Stimulated activated naive CD8-positive, alpha-beta T cell treated with anti-CD3 and anti-CD28 coated beads, Interleukin-15, Interleukin-2, amounts not matched to agents 100 ng/mL and 50 ng/mL, for 24 hours (primary cell): ENCODE results near the gene HES2.

Experiments
- H3K27ac Mint-ChIP-seq: one replicate; pipeline ENCODE4 v1.8.0; 2021; ENCODE audit warnings: mild to moderate bottlenecking, mixed read lengths
- H3K27me3 Mint-ChIP-seq: one replicate; pipeline ENCODE4 v1.8.0; 2021; ENCODE audit warnings: mixed read lengths
- H3K36me3 Mint-ChIP-seq: one replicate; pipeline ENCODE4 v1.8.0; 2021; ENCODE audit warnings: low read depth, mixed read lengths
- H3K4me1 Mint-ChIP-seq: one replicate; pipeline ENCODE4 v1.8.0; 2021; ENCODE audit warnings: low read depth, mixed read lengths
- H3K4me3 Mint-ChIP-seq: one replicate; pipeline ENCODE4 v1.8.0; 2021; ENCODE audit warnings: mild to moderate bottlenecking, mixed read lengths
- H3K9me3 Mint-ChIP-seq: one replicate; pipeline ENCODE4 v1.8.0; 2021; ENCODE audit warnings: mixed read lengths

The HES2 gene

DNA sequence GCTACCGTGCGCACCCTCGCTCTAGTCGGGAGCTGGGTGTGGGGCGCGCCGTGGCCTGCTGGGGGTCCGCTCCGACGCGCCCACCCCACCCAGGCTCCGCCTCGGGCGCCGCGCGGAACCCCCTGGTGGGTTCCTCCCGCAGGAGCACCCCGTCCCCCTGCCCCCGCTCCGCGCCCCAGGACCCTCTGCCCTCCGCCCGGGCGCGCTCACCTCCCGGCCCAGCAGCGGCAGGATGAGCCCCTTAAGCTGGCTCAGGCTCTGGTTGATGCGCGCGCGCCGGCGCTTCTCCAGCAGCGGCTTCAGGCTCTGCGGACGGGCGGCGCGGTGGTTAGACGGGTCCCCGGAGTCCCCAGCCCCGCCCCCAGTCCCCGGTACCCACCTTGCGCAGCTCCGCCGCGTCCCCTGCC lies 319 bp downstream of the HES2 start:
- H3K27me3 Mint-ChIP-seq, result peaks cover 64% of the 10 kb centered on the region
- no peaks in the 10 kb centered on the region for H3K9me3 Mint-ChIP-seq
- no peaks in the 10 kb centered on the region for H3K36me3 Mint-ChIP-seq
- no peak overlapping the region for H3K27ac Mint-ChIP-seq
- H3K4me1 Mint-ChIP-seq, result peaks cover 22% of the 10 kb centered on the region
- no peak overlapping the region for H3K4me3 Mint-ChIP-seq

DNA sequence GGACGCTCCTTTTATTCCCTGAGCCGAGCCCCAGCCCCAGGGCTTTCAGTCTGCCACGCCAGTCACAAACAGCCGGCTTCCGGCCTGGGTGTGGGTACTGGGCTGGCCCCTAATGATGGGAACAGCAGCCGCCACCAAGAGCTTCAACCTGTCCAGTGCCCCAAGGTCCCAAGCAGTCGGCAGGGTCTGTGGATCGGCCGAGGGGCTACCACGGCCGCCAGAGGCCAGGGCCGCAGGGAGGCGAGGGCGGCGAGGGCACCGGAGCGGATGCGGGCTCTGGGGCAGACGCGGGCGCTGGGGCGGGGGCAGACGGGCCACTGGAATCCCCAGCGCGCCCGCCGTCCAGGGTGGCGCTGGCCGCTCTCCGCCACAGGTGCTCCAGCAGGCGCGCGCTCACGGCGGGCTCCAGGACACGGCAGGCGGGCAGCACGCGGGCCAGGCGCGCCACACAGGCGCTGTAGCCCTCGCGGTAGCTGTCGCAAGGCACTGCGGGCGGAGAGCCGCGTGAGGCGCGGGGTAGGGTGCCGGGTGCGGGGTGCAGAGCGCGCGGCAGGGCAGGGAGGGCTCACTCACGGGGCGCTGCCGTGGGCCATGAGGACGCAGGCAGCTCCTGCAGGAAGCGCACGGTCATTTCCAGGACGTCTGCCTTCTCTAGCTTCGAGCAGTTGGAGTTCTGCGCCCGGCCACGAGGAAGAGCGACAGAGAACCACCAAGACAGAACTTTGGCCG lies 887 bp downstream of the HES2 start:
- Mint-ChIP-seq H3K9me3 (no peaks in the 10 kb centered on the region), H3K27ac (no peak overlapping the region), H3K4me3 (no peak overlapping the region), H3K27me3 (peaks cover 62% of the 10 kb centered on the region), H3K36me3 (no peaks in the 10 kb centered on the region), H3K4me1 (peaks cover 17% of the 10 kb centered on the region)

GRCh38 chr1:6417961-6418667 lies 1.6 kb downstream of the HES2 start:
- Mint-ChIP-seq H3K4me3 (no peak overlapping the region), H3K36me3 (no peaks in the 10 kb centered on the region), H3K9me3 (no peaks in the 10 kb centered on the region), H3K4me1 (peaks cover 12% of the 10 kb centered on the region), H3K27ac (no peak overlapping the region), H3K27me3 (peaks cover 62% of the 10 kb centered on the region)

GRCh38 chr1:6416906-6417305 lies 2.8 kb downstream of the HES2 start:
- H3K4me3 Mint-ChIP-seq, result no peak overlapping the region
- peaks cover 61% of the 10 kb centered on the region for H3K27me3 Mint-ChIP-seq
- H3K9me3 Mint-ChIP-seq, result no peaks in the 10 kb centered on the region
- peaks cover 12% of the 10 kb centered on the region for H3K4me1 Mint-ChIP-seq
- H3K36me3 Mint-ChIP-seq, result no peaks in the 10 kb centered on the region
- no peak overlapping the region for H3K27ac Mint-ChIP-seq

DNA sequence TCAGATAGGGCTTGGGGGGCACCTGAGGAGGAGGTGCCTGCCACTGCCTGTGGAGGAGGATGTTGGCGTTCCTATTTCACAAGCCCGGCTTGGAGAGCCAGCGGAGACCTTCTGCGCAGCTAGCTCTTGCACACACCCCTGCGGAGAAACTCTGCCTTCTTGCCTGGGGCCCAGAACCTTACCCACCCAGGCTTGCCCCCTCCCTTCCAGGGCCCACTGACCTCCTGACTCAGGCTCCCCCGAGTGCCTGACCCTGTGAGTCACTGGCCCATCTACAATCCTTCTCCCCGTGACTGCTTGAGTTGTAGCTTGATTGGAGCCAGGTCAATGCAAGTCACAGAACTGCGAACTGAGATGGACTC lies 3.4 kb downstream of the HES2 start:
- Mint-ChIP-seq H3K27ac (no peak overlapping the region), H3K4me3 (no peak overlapping the region), H3K27me3 (peaks cover 57% of the 10 kb centered on the region), H3K4me1 (peaks cover 12% of the 10 kb centered on the region), H3K36me3 (no peaks in the 10 kb centered on the region), H3K9me3 (no peaks in the 10 kb centered on the region)

DNA sequence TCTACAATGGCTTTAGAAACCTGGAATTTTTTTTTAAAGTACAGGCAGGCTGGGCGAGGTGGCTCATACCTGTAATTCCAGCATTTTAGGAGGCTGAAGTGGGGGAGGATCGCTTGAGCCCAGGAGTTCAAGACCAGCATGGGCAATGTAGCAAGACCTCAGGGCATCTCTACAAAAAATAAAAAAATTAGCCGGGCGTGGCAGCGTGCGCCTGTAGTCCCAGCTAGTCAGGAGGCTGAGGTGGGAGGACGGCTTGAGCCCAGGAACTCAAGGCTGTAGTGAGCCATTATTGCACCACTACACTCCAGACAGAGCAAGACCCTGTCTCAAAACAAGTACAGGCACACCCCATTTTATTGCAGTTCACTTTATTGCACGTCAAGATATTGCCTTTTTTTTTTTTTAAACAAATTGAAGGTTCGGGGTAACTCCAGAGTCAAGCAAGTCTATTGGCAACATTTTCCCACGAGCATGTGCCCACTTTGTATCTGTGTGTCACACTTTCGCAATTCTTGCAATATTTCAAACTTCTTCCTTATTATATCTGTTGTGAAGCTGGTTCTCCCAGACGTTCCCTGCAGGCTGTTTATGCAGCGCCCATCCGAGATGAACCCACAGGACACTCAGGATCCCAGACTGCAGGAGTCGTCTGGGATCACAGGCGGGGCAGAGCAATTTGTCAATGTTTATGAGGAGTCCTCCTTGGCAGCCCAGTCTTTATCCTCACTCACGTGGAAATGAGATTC lies 4.7 kb downstream of the HES2 start:
- no peak overlapping the region for H3K27ac Mint-ChIP-seq
- peaks cover 53% of the 10 kb centered on the region for H3K27me3 Mint-ChIP-seq
- H3K4me1 Mint-ChIP-seq, result peaks cover 9% of the 10 kb centered on the region
- H3K9me3 Mint-ChIP-seq, result no peaks in the 10 kb centered on the region
- no peaks in the 10 kb centered on the region for H3K36me3 Mint-ChIP-seq
- H3K4me3 Mint-ChIP-seq, result no peak overlapping the region

GRCh38 chr1:6414443-6414844 lies 5.3 kb downstream of the HES2 start:
- Mint-ChIP-seq H3K9me3 (no peaks in the 10 kb centered on the region), H3K27ac (no peak overlapping the region), H3K36me3 (no peaks in the 10 kb centered on the region), H3K4me1 (peaks cover 9% of the 10 kb centered on the region), H3K27me3 (peaks cover 53% of the 10 kb centered on the region), H3K4me3 (no peak overlapping the region)

DNA sequence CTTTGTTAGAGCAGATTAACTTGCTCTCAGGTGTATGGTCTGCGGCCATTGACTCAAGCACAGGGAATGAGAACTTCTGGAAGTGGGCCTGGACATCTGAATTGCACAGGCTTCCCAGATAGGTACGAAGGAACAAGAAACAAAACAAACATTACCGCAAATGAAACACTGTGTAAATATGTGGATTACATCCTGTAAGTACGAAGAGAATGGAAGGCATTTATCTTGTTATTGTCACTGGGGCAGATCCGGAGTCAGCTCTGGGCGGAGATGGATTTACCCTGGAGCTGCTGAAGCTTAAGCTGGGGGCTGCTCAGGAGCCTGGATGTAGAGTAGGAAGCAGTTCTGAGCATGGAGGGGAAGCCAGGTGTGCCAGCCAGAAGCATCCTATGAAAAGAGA lies 6.8 kb downstream of the HES2 start:
- Mint-ChIP-seq H3K27ac (no peak overlapping the region), H3K4me1 (peaks cover 6% of the 10 kb centered on the region), H3K27me3 (peaks cover 49% of the 10 kb centered on the region), H3K4me3 (no peak overlapping the region), H3K36me3 (no peaks in the 10 kb centered on the region), H3K9me3 (no peaks in the 10 kb centered on the region)

- peaks cover 6% of the 10 kb centered on the region for H3K4me1 Mint-ChIP-seq
- no peak overlapping the region for H3K4me3 Mint-ChIP-seq
- H3K27ac Mint-ChIP-seq, result no peak overlapping the region
- H3K9me3 Mint-ChIP-seq, result no peaks in the 10 kb centered on the region
- H3K27me3 Mint-ChIP-seq, result peaks cover 24% of the 10 kb centered on the region
- no peaks in the 10 kb centered on the region for H3K36me3 Mint-ChIP-seq
Measured at GRCh38 chr1:6410248-6410893, 9.3 kb downstream of the HES2 start.

DNA sequence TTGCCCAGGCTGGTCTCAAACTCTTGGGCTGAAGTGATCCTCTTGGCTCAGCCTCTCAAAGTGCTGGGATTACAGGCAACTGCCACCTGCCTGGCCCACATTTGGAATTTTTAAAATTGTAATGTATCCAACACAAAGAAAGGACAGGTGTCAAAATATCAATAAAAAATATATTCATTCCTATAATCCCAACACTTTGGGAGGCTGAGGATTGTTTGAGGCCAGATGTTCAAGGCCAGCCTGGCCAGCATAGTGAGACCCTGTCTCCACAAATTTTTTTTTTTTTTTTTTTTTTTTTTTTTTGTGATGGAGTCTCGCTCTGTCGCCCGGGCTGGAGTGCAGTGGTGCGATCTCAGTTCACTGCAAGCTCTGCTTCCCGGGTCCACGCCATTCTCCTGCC lies 10.0 kb downstream of the HES2 start:
- Mint-ChIP-seq H3K27me3 (peaks cover 24% of the 10 kb centered on the region), H3K27ac (no peak overlapping the region), H3K4me3 (no peak overlapping the region), H3K9me3 (no peaks in the 10 kb centered on the region), H3K4me1 (peaks cover 5% of the 10 kb centered on the region), H3K36me3 (no peaks in the 10 kb centered on the region)

DNA sequence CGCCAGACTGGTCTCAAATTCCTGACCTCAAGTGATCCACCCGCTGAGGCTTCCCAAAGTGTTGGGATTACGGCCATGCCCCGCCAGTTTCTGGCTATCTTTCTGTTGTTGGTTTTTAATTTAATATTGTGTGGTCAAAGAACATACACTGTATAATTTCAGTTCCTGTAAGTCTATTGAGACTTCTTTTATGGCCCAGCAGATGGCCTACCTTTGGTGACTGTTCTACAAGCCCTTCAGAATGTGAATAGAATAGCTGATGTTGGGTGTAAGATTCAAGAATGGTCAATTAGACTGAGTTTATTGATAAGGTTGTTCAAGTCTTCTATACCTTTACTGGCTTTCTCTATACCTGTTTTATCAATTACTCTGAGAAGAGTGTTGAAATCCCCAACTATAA lies 10.7 kb downstream of the HES2 start:
- no peaks in the 10 kb centered on the region for H3K36me3 Mint-ChIP-seq

GRCh38 chr1:6408023-6408422 lies 11.7 kb downstream of the HES2 start:
- Mint-ChIP-seq H3K36me3 (no peaks in the 10 kb centered on the region), H3K27ac (no peak overlapping the region), H3K4me3 (no peak overlapping the region), H3K4me1 (peaks cover 3% of the 10 kb centered on the region), H3K9me3 (no peaks in the 10 kb centered on the region), H3K27me3 (peaks cover 17% of the 10 kb centered on the region)

More for the DNA sequence above, 10.7 kb downstream of the HES2 start:
- Mint-ChIP-seq H3K9me3 (no peaks in the 10 kb centered on the region), H3K27ac (no peak overlapping the region), H3K4me3 (no peak overlapping the region), H3K27me3 (peaks cover 18% of the 10 kb centered on the region), H3K4me1 (peaks cover 3% of the 10 kb centered on the region)

DNA sequence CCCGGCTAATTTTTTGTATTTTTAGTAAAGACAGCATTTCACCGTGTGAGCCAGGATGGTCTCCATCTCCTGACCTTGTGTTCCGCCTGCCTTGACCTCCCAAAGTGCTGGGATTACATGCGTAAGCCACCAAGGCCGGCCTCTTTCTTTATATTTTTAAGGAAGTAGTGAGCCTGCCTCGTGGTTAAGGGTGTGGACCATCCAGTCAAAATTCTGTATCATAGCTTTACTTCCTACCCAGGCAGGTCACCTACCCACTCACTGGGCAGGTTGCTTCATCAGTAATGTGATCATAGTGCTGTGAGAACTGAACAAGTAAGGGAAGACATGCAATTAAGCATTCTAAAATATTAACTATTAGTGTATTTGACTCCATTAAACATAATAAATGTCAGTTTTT lies 18.0 kb downstream of the HES2 start:
- Mint-ChIP-seq H3K9me3 (no peaks in the 10 kb centered on the region), H3K4me3 (no peak overlapping the region), H3K4me1 (peaks cover 3% of the 10 kb centered on the region), H3K36me3 (no peaks in the 10 kb centered on the region), H3K27me3 (peaks cover 10% of the 10 kb centered on the region), H3K27ac (no peak overlapping the region)

DNA sequence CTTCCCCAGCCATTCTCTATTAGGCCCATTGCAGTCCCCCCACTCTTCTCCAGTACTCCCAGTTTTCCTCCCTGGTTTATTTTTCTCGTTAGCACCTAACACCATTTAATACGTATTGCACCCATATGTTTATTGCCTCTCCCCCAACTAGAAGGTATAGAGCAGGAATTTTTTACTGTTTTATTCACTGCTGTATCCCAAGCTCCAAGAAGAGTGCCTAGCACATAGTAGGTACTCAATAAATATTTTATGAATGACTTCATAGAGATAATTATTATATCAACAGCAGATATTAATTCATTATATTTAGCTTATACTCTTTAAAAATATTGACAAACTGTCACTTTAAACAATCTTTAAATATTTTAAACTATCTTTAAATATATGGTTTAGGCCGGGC lies 20.4 kb downstream of the HES2 start:
- Mint-ChIP-seq H3K27ac (no peak overlapping the region), H3K4me3 (no peak overlapping the region), H3K4me1 (peaks cover 9% of the 10 kb centered on the region)

More for the DNA sequence above, 20.4 kb downstream of the HES2 start:
- H3K9me3 Mint-ChIP-seq, result no peaks in the 10 kb centered on the region
- H3K36me3 Mint-ChIP-seq, result no peaks in the 10 kb centered on the region
- peaks cover 4% of the 10 kb centered on the region for H3K27me3 Mint-ChIP-seq
